ENCODE results near the gene CREG2.

Gene CREG2

GRCh38 chr2:101310090-101310833, 77.0 kb downstream of the CREG2 start:
- no peak for DNase-seq (ENCODE audit: low read depth in 2 of 2, low spot score in 1 of 2)

GRCh38 chr2:101308432-101309210, 78.7 kb downstream of the CREG2 start, which contains the start of gene RNF149:
RNF149 (minus strand) TSS chr2:101308701; CDS start chr2:101308588, 113 bp downstream.
- DNase-seq (ENCODE audit: low read depth in 2 of 2, low spot score in 1 of 2): peak; percentile 83 to 85

GRCh38 chr2:101307950-101308431, 79.3 kb downstream of the CREG2 start:
- no peak for DNase-seq (ENCODE audit: low read depth in 2 of 2, low spot score in 1 of 2)

- no peak for DNase-seq (ENCODE audit: low read depth in 2 of 2, low spot score in 1 of 2)
Observed at GRCh38 chr2:101307503-101307902, 79.8 kb downstream of the CREG2 start.

GRCh38 chr2:101306410-101306809, 80.9 kb downstream of the CREG2 start:
- no peak for DNase-seq (ENCODE audit: low read depth in 2 of 2, low spot score in 1 of 2)

- DNase-seq (ENCODE audit: low read depth in 2 of 2, low spot score in 1 of 2): no peak
Observed at GRCh38 chr2:101305492-101306078, 81.7 kb downstream of the CREG2 start.

- no peak for DNase-seq (ENCODE audit: low read depth in 2 of 2, low spot score in 1 of 2)
Observed at GRCh38 chr2:101305035-101305434, 82.3 kb downstream of the CREG2 start.

GRCh38 chr2:101303688-101304087, 83.6 kb downstream of the CREG2 start:
- no peak for DNase-seq (ENCODE audit: low read depth in 2 of 2, low spot score in 1 of 2)

GRCh38 chr2:101302016-101302415, 85.3 kb downstream of the CREG2 start:
- no peak for DNase-seq (ENCODE audit: low read depth in 2 of 2, low spot score in 1 of 2)

GRCh38 chr2:101300836-101301235, 86.5 kb downstream of the CREG2 start:
- DNase-seq (ENCODE audit: low read depth in 2 of 2, low spot score in 1 of 2): no peak

GRCh38 chr2:101300164-101300563, 87.1 kb downstream of the CREG2 start:
- no peak for DNase-seq (ENCODE audit: low read depth in 2 of 2, low spot score in 1 of 2)

GRCh38 chr2:101299604-101300003, 87.7 kb downstream of the CREG2 start:
- DNase-seq (ENCODE audit: low read depth in 2 of 2, low spot score in 1 of 2): no peak

GRCh38 chr2:101297383-101297782, 89.9 kb downstream of the CREG2 start:
- DNase-seq (ENCODE audit: low read depth in 2 of 2, low spot score in 1 of 2): no peak

- no peak for DNase-seq (ENCODE audit: low read depth in 2 of 2, low spot score in 1 of 2)
Observed at GRCh38 chr2:101296371-101296770, 90.9 kb downstream of the CREG2 start.

- DNase-seq (ENCODE audit: low read depth in 2 of 2, low spot score in 1 of 2): no peak
Observed at GRCh38 chr2:101295895-101296294, 91.4 kb downstream of the CREG2 start.
